GM18520 (cell line): ENCODE results near the gene RFWD3.
A peak's percentile ranks its signal among the peaks of the same experiment; 100 is the strongest.
"Not testable (repeated sequence)": the region's sequence is repeated elsewhere in the genome, so short reads cannot be mapped to it uniquely, and the experiment has no call there.

Experiments
- ATAC-seq: cut with Tn5 transposase; IDR thresholded peaks from one replicate; pipeline ENCODE4 v1.9.1; 2021; ENCODE audit not compliant: unreplicated experiment

The RFWD3 gene

DNA sequence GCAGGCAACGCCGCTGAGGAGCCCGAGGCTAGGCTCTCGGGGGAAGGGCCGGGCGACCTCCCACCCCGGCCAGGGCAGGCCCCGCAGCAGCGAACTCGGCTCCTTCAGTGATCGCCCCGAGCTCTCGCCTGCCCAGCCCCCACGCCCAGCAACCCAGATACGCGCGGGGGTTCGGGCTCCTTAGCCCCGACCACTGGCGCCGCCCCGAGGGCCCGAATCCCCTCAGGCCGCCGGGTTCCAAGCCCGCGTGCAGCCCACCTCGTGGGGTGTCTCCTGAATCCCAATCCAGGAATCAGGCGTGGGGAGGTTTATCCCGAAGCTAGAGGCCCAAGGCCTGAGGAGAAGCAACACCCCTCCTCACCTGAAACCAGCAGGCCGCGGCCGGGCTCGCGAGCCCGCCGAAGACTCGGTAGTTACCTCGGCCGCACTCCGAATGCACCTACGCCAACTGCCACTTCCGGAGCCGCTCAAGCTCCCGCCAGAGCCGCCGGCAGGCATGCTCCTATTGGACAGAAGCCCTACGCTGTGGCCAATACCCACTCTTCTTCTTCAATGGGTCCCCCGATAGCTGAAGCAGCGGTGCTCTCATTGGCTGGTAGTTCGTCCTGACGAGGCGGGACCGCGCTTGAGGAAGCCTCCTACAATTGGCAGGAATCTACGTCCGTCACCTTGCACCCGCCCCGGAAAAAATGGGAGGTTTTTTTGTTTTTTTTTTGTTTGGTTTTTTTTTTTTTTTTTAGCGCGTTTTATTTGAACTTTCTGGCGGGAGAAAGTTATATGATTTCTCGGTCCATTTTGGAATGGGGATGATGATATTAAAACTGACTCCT, at the start of gene RFWD3:
Gene RFWD3 (minus strand): TSS at position 453 of the 830 bp plus-strand sequence. CDS start 5,428 bp downstream, outside the sequence.
- ATAC-seq, result peak; percentile 100

- no peak for ATAC-seq
Measured at GRCh38 chr16:74716355-74716754, 49.7 kb upstream of the RFWD3 start.

- no peak for ATAC-seq
Measured at GRCh38 chr16:74713876-74714275, 47.2 kb upstream of the RFWD3 start.

- ATAC-seq, result no peak
Measured at GRCh38 chr16:74713325-74713724, 46.6 kb upstream of the RFWD3 start.

DNA sequence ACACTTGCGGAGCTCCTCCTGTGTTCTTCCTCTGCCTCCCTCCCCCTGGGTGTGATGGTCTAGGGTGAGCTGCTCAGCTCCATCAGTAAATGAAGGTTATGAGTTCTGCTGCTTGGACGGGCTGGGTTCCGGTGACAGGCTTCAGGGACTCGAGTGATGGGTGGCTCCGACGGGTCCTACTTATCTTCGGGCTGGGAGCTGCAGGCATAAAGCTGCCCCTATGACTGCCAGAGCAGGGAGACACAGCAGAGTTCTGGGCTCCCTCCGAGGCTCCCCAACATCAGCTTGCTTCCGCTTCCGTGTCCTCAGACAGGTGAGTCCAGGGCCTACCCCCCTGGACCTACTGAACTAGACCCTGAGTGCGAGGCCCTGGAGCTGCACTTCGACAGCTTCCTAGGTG, 45.3 kb upstream of the RFWD3 start:
- ATAC-seq, result no peak

DNA sequence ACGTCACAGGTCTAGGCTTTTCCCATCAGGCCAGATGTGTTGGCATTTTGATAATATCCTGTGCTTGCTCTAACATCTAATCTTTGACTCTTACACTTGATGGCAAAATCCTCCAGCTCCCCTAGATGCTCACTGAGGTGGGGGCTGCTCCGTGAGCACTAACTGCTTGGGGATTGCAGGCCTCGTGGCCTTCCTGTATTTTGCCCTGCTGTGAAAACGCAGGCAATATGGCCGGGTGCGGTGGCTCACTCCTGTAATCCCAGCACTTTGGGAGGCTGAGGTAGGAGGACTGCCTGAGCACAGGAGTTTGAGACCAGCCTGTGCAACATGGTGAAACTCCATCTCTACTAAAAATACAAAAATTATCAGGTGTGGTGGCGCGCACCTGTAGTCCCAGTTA, 43.7 kb upstream of the RFWD3 start:
- no peak for ATAC-seq

DNA sequence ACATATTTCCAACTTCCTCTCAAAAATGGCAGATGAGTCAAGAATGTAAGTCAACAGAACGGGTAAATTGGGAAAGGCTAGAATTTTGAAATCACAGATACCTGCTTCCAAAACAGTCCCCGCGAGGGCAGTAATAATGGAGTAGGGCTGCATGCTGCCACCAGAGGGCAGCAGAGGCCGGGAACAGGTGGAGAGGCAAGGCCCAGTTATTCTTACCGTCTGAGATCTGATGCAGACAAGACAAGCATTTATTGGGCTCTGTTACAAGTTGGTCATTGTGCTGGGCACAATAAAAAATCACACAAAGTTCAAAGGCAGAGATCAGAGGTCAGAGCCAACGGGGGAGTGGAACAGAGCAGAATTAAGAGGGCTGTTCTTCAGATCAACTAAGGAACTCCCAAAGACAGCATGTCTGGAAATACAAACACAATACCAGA, 42.8 kb upstream of the RFWD3 start:
- no peak for ATAC-seq

GRCh38 chr16:74700438-74701225, 34.0 kb upstream of the RFWD3 start, which contains the start of gene MLKL:
Gene MLKL, minus strand, starts transcription at chr16:74700862. Its CDS starts 5,105 bp downstream, at chr16:74695757.
- peak; percentile 25 for ATAC-seq

DNA sequence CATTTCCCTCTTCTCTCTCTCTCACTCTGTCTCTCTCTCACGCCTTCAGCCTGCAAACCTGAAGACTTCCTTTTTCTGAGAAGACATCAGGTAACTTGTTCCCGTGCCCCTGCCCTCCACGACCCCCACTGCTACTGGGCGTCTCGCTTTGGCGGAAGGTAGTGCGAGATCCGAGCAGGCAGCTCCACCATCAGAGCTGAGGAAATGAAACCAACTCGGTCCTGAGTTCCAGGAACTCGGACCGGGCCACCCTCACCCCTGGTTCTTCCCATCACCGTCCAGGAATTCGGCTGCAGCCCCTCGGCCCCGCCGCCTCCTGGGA, 33.4 kb upstream of the RFWD3 start:
- no peak for ATAC-seq

DNA sequence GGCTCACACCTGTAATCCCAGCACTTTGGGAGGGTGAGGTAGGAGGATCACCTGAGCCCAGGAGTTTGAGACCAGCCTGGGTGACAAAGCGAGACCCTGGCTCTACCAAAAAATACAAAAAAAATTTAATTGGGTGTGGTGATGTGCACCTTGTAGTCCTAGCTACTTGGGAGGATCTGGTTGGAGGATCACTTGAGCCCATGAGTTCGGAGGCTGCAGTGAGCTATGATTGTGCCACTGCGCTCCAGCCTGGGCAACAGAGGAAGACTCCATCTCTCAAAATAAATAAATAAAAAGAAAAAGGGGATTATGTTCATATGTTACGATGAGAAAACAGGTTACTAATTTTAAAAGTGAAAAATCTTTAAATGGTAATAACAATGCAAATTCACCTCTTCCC, 33.0 kb upstream of the RFWD3 start:
- no peak for ATAC-seq

DNA sequence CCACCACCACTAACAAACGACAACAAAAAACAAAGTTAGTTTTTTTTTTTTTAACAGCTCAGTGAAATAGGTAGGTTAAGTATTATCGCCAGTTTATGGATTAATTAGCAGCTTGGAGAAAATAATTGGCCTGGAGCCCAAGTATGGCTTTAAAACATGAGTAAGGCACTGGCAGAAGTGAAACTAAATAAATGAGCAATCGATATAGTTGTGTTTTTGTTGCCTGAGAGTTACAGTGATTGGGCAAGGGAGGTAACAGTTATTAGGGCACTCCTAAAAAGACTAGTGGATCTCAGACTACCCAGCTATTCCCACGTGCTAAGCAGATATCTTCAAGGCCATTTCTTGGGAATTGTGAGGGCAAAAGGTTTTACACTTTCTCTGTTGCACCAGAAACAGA, 31.5 kb upstream of the RFWD3 start:
- ATAC-seq, result peak; percentile 23

- peak; percentile 91 for ATAC-seq
Measured at GRCh38 chr16:74695450-74696422, 29.1 kb upstream of the RFWD3 start.

DNA sequence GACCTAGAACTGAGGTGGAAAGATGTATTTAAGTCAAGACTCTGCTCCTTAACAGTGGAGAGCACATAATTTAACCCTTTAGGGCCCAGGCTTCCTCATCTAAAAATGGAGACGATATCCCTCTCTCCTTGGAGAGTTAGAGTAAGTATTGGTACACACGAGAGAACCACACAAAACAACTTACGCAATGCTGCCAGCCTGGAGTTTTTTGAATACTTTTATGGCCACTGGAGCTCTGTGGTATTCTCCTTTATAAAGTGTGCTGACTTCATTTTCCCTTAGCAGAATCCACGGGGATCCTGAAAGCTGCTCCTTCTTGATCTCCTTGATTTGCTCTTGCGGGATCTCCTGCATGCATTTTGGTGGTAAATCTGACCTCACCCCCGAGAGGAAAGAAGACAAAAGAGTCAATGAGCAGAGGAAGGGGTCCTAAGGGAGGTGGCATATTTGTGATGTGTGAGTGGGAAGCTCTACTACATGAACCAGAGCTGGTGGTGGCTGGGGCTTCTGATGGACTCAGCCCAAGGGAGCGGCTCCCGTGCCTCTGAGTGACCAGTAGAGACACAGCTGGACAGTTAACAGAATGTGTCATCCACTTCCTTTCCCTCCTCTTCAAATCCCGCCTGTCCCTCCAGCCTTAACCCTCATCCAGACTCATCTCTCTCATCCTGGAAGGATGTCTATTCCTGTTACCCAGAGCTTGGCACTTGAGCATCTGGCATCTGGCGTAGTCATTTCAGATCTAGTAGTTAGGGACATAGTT, 24.6 kb upstream of the RFWD3 start:
- ATAC-seq, result no peak

GRCh38 chr16:74682556-74682955, 15.9 kb upstream of the RFWD3 start:
- no peak for ATAC-seq

DNA sequence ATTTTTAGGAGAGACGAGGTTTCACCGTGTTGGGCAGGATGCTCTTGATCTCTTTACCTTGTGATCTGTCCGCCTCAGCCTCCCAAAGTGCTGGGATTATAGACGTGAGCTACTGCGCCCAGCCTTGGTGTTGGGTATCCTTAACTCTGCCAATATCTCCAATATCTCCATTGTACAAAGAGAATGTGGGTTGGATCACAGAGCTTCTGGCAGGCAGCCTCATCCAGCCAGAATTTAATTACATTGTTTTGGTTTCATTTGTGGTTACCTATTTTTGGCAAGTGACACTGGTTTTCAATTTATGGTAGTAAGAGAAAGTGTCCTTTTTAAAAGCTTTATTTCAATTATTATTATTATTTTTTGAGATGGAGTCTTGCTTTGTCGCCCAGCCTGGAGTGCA, 14.0 kb upstream of the RFWD3 start:
- ATAC-seq, result no peak

- ATAC-seq, result no peak
Measured at GRCh38 chr16:74679983-74680382, 13.3 kb upstream of the RFWD3 start.

DNA sequence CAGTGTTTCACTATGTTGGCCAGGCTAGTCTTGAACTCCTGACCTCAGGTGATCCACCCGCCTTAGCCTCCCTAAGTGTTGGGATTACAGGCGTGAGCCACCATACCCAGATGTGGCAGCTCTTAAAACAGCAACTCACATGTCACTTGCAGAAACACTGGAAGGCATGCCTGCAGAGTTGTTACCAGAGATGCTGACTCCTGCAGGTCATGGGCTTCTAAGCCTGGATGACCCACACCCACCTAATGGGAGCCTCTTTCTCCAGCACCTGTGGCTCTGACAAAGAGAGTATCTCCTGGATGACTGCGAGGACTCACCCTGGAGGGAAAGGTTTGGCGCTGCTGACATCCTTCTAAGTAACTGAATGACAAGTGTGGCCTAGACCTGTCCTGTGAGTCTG, 11.2 kb upstream of the RFWD3 start:
- ATAC-seq, result no peak

DNA sequence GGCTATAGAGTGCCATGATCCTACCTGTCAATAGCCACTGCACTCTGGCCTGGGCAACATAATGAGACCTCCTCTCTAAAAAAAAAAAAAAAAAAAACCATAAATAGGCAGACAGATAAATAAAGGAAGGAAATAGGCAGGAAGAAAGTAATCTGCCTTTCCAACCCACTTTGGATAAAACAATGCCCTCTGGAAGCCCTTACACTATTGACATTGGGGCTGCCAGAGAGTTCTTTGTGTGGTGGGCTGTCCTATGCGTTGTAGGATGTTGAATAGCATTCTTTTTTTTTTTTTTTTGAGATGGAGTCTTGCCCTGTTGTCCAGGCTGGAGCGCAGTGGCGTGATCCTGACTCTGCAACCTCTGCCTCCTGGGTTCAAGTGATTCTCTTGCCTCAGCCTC, 7.2 kb upstream of the RFWD3 start:
- no peak for ATAC-seq

DNA sequence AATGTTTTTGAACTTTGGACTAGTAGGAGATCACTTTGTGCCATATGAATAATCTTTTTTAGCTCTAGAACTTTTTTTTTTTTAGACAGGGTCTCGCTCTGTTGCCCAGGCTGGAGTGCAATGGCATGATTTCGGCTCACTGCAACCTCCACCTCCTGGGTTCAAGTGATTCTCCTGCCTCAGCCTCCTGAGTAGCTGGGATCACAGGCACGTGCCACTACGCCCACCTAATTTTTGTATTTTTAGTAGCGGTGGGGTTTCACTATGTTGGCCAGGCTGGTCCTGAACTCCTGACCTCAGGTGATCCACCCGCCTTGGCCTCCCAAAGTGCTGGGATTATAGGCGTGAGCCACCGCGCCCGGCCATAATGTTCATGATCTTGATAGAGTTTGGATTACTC, 2.2 kb upstream of the RFWD3 start:
- ATAC-seq, result not testable (repeated sequence)

- no peak for ATAC-seq
Measured at GRCh38 chr16:74667255-74667700, 601 bp upstream of the RFWD3 start.
